GM12874 (cell line): ENCODE results near the gene KAT8.

Experiments
- TF ChIP-seq, protein P1 (sequence below): IDR thresholded peaks from 2 replicates; pipeline ENCODE4 v1.5.1; 2011; ENCODE audit warnings: low read depth, mild to moderate bottlenecking, control low read depth, low read length, moderate library complexity; ENCODE audit not compliant: insufficient read depth

Gene KAT8

DNA sequence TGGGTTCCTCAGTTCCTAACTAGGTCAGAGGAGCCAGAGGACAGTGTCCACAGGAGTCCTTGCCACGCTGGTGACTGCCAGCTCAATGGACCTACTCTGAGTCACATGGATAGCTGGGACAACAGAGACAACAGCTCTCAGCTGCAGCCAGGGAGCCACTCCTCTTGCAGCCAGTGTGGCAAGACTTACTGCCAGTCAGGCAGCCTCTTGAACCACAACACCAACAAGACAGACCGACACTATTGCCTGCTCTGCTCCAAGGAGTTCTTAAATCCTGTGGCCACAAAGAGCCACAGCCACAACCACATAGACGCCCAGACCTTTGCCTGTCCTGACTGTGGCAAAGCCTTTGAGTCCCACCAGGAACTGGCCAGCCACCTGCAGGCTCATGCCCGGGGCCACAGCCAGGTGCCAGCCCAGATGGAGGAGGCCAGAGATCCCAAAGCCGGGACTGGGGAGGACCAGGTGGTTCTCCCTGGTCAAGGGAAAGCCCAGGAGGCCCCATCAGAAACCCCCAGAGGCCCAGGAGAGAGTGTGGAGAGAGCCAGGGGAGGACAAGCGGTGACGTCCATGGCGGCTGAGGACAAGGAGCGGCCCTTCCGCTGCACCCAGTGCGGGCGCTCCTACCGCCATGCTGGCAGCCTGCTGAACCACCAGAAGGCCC lies 36.6 kb upstream of the KAT8 start:
- TF ChIP-seq, protein P1, sequence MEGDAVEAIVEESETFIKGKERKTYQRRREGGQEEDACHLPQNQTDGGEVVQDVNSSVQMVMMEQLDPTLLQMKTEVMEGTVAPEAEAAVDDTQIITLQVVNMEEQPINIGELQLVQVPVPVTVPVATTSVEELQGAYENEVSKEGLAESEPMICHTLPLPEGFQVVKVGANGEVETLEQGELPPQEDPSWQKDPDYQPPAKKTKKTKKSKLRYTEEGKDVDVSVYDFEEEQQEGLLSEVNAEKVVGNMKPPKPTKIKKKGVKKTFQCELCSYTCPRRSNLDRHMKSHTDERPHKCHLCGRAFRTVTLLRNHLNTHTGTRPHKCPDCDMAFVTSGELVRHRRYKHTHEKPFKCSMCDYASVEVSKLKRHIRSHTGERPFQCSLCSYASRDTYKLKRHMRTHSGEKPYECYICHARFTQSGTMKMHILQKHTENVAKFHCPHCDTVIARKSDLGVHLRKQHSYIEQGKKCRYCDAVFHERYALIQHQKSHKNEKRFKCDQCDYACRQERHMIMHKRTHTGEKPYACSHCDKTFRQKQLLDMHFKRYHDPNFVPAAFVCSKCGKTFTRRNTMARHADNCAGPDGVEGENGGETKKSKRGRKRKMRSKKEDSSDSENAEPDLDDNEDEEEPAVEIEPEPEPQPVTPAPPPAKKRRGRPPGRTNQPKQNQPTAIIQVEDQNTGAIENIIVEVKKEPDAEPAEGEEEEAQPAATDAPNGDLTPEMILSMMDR, result no peak

DNA sequence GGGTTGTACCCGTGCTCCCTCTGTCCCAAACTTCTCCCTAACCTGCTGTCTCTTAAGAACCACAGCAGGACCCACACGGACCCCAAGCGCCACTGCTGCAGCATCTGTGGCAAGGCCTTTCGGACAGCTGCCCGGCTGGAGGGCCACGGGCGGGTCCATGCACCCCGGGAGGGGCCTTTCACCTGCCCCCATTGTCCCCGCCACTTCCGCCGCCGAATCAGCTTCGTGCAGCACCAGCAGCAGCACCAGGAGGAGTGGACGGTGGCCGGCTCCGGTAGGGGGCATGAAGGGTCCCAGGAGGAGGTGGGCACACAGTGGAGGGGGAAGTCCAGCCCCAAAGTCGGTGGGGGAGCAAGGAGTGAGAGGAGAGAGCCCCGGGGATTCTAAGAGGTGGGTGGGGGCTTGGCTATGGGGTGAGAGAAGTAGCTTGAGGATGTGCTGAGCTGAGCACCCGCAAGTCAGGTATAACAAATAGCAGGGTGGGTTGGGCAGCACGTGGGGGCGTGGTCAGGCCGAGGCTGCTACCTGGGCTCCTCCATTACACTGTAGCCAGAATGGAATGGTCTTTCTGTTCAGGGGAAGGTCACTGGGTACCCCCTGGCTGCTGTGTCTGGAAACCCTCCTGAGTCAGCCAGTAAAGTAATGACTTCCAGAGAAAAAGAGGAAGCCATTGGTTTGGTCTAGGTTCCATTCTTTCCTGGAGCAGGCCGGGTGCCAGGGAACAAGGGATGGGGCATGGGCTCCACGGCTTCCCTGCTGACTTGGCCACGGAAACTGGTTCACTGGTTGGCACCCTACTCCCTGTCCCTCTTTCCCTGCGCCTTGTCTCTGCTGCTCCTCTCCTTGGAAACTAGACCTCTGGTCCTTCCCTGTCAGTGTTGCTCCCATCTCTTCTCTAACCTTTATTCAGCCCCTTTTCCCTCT lies 35.8 kb upstream of the KAT8 start:
- TF ChIP-seq, protein P1, result no peak

DNA sequence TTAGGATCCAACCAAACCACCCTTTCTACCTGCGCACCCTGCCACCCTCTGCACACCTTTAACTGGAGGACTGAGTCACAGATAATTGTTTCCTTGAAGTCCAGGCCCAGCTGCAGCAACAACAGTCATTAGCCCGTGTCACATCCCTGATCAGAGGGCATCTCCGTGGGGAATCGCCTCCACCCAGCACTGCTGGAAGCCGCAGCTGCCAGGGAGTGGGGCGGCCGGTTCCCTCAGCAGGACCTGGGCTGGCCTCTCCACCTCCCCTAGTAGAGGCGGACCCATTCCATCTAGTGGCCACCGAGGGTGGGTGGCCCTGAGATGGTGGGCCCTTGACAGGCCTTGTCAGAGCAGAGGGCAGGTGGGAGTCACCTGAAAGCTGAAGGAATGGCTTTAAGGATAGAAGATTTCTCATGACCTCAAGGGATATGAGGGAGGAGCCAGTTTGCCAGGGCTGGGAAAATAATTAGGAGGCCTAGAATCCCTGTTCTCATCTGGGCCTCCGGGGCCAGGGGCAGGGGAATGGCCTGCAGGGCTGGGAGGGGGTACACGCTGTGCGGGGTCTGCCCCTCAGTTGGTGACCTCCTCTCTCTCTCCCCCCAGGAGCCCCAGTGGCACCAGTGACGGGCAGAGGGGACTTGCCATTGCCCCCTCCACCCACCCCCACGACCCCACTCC lies 35.0 kb upstream of the KAT8 start:
- TF ChIP-seq, protein P1, result no peak

DNA sequence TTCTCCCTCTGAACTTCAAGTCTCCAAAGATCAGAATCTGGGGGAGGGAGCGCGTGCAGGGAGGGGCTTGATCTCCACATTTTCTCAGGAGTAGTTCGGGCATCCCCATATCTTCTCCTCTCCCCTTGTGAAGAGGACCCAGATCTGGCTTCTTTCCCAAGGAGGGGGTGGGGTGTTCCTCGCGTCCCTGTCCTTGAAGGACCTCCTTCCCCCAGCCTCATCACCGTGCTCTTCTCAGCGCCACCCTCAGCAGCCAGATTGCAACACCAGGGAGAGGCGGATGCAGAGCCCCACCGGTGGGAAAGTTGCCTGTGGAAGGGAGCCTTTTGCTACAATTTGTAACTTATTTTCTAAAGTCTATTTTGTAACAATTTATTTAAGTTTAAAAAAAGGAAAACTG lies 34.4 kb upstream of the KAT8 start:
- TF ChIP-seq, protein P1, result no peak

DNA sequence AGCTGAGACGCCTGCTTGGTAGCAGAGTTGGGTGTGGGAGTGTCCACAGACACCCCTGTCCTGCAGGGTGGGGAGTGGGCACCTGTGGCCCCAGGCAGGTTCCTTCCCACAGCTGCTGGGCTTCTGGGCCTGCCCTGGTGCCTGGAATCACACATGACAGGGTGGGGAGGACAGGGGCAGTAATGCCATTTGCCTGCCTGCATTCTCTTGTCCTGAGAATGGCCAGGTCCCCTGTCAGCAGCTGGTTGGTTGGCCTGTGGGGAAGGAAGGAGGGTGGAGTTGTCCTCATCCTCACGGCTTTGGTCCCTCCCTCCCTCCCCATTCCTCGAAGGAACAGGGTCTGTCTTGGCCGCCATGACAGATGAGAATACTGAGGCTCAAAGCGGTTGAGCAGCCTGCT lies 33.9 kb upstream of the KAT8 start:
- TF ChIP-seq, protein P1, result no peak

DNA sequence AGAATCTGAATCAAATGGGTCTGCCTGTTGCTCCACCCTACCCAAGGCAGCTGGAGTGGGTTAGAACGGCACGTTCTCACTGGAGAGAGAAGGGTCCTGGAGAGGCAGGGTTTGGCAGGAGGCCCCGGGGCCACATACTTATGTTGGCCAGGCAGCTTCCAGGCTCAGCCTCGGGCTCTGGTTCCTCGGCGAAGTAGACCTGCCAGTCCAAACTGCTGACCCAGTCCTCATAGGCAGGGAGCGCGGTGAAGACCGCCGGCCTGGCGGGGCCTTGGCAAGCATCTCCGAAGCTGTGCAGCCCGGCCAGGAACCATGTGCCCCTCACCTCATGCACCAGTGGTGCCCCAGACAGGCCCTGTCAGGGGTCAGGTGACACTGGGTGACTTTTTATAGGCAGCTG lies 33.5 kb upstream of the KAT8 start:
- TF ChIP-seq, protein P1, result no peak

DNA sequence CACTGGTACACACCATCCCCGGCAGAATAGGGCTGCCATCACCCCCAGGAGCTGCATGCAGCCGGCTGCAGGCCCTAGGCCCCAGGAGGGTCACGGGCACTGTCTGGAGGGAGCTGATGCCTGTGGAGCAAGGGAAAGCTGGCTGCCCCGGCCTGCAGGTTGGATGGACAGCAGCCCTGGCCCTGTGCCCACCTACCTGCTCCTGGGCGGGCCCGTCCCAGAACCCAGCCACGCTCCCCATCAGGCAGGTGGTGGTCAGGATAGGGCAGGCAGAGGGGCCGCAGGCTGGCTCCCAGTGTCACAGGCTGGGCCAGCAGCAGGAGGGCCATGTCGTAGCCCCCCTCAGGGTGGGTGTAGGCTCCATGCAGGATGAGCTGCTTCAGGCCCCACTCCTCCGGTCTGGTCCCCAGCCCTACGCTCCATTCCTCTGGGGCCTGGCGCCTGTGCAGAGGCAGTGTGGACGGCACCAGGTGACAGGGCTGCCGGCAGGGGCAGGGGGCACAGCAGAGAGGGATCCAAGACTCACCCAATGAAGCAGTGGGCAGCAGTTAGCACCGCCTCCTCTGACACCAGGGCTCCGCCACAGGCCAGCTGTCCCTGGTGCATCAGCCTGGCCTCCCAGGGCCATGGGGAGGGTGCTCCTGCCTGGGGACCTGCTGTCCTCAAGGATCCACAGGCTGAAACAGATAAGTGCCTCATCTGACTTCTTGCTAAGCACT lies 32.7 kb upstream of the KAT8 start:
- TF ChIP-seq, protein P1, result no peak
